Skeletal muscle tissue (tissue), 4 donors: Measurements from ENCODE around the gene CLEC4C. TPM values are rescaled to one million over a fixed set of nuclear protein-coding genes. Genes with fewer than 3 reads are reported as not detected.
"Not testable (repeated sequence)": the region's sequence is repeated elsewhere in the genome, so short reads cannot be mapped to it uniquely, and the experiment has no call there.

ENCODE experiments used
- H3K27ac ChIP-seq: one replicate; pipeline ENCODE4 v1.7.0; 2013; ENCODE audit warnings: mild to moderate bottlenecking, low read depth, low read length, inconsistent platforms
- H3K27me3 ChIP-seq, 3 donors: one replicate each; pipeline ENCODE4 v1.7.0; 2013; ENCODE audit warnings: low read length in 3 of 3; ENCODE audit not compliant: control insufficient read depth in 3 of 3, insufficient read depth in 3 of 3
- H3K36me3 ChIP-seq, 3 donors: one replicate each; pipeline ENCODE4 v1.7.0; 2013; ENCODE audit warnings: low read length in 3 of 3; ENCODE audit not compliant: control insufficient read depth in 3 of 3, insufficient read depth in 3 of 3
- H3K4me1 ChIP-seq, 3 donors: one replicate each; pipeline ENCODE4 v1.7.0; 2013; ENCODE audit warnings: low read length in 3 of 3, mild to moderate bottlenecking in 3 of 3; ENCODE audit not compliant: control insufficient read depth in 3 of 3, insufficient read depth in 3 of 3
- H3K4me3 ChIP-seq, 3 donors: one replicate each; pipeline ENCODE4 v1.7.0; 2013; ENCODE audit warnings: low read length in 3 of 3
- H3K9ac ChIP-seq, 3 donors: one replicate each; pipeline ENCODE4 v1.7.0; 2013; ENCODE audit warnings: low read length in 3 of 3, mild to moderate bottlenecking in 3 of 3, moderate library complexity in 2 of 3, low read depth in 1 of 3
- H3K9me3 ChIP-seq, 3 donors: one replicate each; pipeline ENCODE4 v1.7.0; 2013; ENCODE audit warnings: low read length in 3 of 3; ENCODE audit not compliant: control insufficient read depth in 3 of 3
- total RNA-seq: library from RNA; depleted of rRNA; stranded (reverse); fragments of >200 nt; gene quantifications from one replicate; pipeline ENCODE4 v1.2.3, GENCODE V29; 2014
- donor health status: Osteomylitis.

The CLEC4C gene
- total RNA-seq, 1 donor from 2014 or later: not detected

- not testable (repeated sequence) for H3K4me3 ChIP-seq, H3K9ac ChIP-seq, H3K4me1 ChIP-seq, H3K27ac ChIP-seq, H3K27me3 ChIP-seq, H3K36me3 ChIP-seq, H3K9me3 ChIP-seq
Observed at GRCh38 chr12:7730984-7731383, 16.2 kb downstream of the CLEC4C start.

GRCh38 chr12:7729746-7730145, 17.4 kb downstream of the CLEC4C start:
- Histone ChIP-seq H3K9me3 (peaks cover 0 to 2% (median 0%) of the 10 kb centered on the region in 3 donors), H3K36me3 (no peaks in the 10 kb centered on the region), H3K9ac (no peak overlapping the region), H3K4me3 (no peak overlapping the region), H3K4me1 (no peaks in the 10 kb centered on the region), H3K27me3 (no peaks in the 10 kb centered on the region), H3K27ac (no peak overlapping the region)

GRCh38 chr12:7723926-7724325, 23.2 kb downstream of the CLEC4C start:
- H3K27me3 ChIP-seq: no peaks in the 10 kb centered on the region
- H3K36me3 ChIP-seq: no peaks in the 10 kb centered on the region
- H3K4me3 ChIP-seq: no peak overlapping the region
- H3K9ac ChIP-seq: no peak overlapping the region
- H3K9me3 ChIP-seq: peaks cover 0 to 2% (median 0%) of the 10 kb centered on the region in 3 donors
- no peak overlapping the region for H3K27ac ChIP-seq
- H3K4me1 ChIP-seq: no peaks in the 10 kb centered on the region

GRCh38 chr12:7719946-7720730, 27.0 kb downstream of the CLEC4C start:
- H3K27ac ChIP-seq: no peak overlapping the region
- no peaks in the 10 kb centered on the region for H3K4me1 ChIP-seq
- no peaks in the 10 kb centered on the region for H3K36me3 ChIP-seq
- H3K9me3 ChIP-seq: no peaks in the 10 kb centered on the region
- no peak overlapping the region for H3K9ac ChIP-seq
- H3K27me3 ChIP-seq: no peaks in the 10 kb centered on the region
- H3K4me3 ChIP-seq: no peak overlapping the region

- Histone ChIP-seq H3K9ac (no peak overlapping the region), H3K4me1 (no peaks in the 10 kb centered on the region), H3K4me3 (no peak overlapping the region), H3K27ac (no peak overlapping the region), H3K9me3 (no peaks in the 10 kb centered on the region), H3K36me3 (no peaks in the 10 kb centered on the region), H3K27me3 (no peaks in the 10 kb centered on the region)
Observed at GRCh38 chr12:7716381-7716780, 30.8 kb downstream of the CLEC4C start.

- H3K27ac ChIP-seq: no peak overlapping the region
- H3K4me3 ChIP-seq: no peak overlapping the region
- H3K4me1 ChIP-seq: no peaks in the 10 kb centered on the region
- H3K27me3 ChIP-seq: no peaks in the 10 kb centered on the region
- no peaks in the 10 kb centered on the region for H3K36me3 ChIP-seq
- no peak overlapping the region for H3K9ac ChIP-seq
- no peaks in the 10 kb centered on the region for H3K9me3 ChIP-seq
Observed at GRCh38 chr12:7712841-7713442, 34.2 kb downstream of the CLEC4C start.

GRCh38 chr12:7711133-7711532, 36.0 kb downstream of the CLEC4C start, which contains the start of gene DPPA3:
DPPA3 (plus strand) TSS chr12:7711433; CDS start chr12:7711571, 138 bp downstream.
- no peaks in the 10 kb centered on the region for H3K36me3 ChIP-seq
- H3K9ac ChIP-seq: no peak within 1 kb of the TSS
- no peak within 1 kb of the TSS for H3K4me3 ChIP-seq
- no peak within 1 kb of the TSS for H3K27ac ChIP-seq
- no peaks in the 10 kb centered on the region for H3K4me1 ChIP-seq
- H3K9me3 ChIP-seq: no peaks in the 10 kb centered on the region
- no peaks in the 10 kb centered on the region for H3K27me3 ChIP-seq

- H3K27me3 ChIP-seq: no peaks in the 10 kb centered on the region
- H3K9me3 ChIP-seq: no peaks in the 10 kb centered on the region
- H3K4me1 ChIP-seq: no peaks in the 10 kb centered on the region
- H3K27ac ChIP-seq: no peak overlapping the region
- no peak overlapping the region for H3K9ac ChIP-seq
- no peaks in the 10 kb centered on the region for H3K36me3 ChIP-seq
- H3K4me3 ChIP-seq: no peak overlapping the region
Observed at GRCh38 chr12:7709969-7710675, 37.1 kb downstream of the CLEC4C start.

- no peaks in the 10 kb centered on the region for H3K27me3 ChIP-seq
- no peaks in the 10 kb centered on the region for H3K9me3 ChIP-seq
- no peaks in the 10 kb centered on the region for H3K4me1 ChIP-seq
- no peaks in the 10 kb centered on the region for H3K36me3 ChIP-seq
- H3K9ac ChIP-seq: no peak overlapping the region
- H3K27ac ChIP-seq: no peak overlapping the region
- no peak overlapping the region for H3K4me3 ChIP-seq
Observed at GRCh38 chr12:7705846-7706245, 41.3 kb downstream of the CLEC4C start.
